HG03460 (cell line): ENCODE results near the gene FOSL2.
"Not testable (repeated sequence)": the region's sequence is repeated elsewhere in the genome, so short reads cannot be mapped to it uniquely, and the experiment has no call there.

Experiments used
- ATAC-seq: cut with Tn5 transposase; IDR thresholded peaks from one replicate; pipeline ENCODE4 v1.9.1; 2021; ENCODE audit not compliant: unreplicated experiment

FOSL2 gene

DNA sequence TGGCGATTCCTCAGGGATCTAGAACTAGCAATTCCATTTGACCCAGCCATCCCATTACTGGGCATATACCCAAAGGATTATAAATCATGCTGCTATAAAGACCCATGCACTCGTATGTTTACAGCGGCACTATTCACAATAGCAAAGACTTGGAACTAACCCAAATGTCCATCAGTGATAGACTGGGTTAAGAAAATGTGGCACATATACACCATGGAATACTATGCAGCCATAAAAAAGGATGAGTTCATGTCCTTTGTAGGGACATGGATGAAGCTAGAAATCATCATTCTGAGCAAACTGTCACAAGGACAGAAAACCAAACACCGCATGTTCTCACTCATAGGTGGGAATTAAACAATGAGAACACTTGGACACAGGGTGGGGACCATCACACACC lies 20.9 kb upstream of the FOSL2 start:
- not testable (repeated sequence) for ATAC-seq

DNA sequence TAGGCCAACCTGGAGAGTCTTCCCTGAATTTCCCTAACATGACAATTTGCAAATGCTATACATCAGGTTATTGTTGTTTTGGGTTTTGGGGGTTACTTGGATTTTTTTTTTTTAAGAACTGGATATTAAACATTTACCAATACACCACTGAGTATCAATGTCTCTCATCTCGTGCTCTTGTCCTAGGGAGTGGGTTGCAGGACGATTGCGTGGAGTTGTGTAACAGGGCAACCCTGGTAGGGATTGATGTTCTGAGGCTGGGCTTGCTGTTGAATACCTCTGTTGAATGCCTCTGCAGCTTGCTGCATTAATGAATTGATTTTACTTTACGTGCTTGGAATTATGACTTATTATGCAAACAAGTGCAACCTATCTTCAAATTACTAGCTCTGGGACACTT lies 18.8 kb upstream of the FOSL2 start:
- ATAC-seq, result no peak

DNA sequence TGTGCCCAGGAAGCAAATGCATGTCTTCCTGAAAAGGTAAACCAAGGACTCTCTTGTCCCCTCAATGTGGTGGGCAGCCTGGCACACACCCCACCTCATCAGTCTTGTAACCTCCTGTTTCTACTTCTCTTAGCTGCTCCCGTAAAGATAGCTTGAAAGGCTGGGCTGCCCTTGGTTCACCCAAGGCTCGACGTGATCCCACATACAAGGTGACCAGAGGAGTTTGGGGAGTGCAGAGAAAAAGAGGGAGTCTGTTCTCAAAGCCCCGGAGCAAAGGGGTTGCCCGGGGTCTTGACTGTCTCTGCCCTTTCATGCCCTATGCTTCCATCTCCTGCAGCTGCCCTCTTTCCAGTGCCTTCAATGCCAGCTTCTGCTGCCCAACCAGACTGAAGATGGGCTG lies 18.3 kb upstream of the FOSL2 start:
- no peak for ATAC-seq

DNA sequence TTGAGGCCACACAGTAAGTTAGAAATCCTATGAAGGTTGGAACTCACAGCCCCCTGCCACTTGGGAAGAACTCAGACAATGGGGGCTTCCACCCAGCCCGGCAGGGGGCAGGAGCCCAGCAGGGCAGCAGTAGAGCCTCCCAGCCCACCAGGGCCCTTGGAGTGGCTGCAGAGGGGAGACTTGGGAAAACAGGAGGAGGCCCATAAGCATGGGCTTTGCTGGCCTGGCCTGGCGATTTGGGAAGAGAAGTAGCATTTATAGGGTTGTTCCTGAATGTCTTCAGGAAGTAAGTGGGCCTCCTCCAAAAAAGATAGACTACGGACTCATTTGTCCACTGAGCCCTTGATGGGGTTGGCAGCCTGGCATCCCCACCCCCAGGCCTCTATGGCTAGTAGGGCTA lies 17.4 kb upstream of the FOSL2 start:
- ATAC-seq, result no peak

DNA sequence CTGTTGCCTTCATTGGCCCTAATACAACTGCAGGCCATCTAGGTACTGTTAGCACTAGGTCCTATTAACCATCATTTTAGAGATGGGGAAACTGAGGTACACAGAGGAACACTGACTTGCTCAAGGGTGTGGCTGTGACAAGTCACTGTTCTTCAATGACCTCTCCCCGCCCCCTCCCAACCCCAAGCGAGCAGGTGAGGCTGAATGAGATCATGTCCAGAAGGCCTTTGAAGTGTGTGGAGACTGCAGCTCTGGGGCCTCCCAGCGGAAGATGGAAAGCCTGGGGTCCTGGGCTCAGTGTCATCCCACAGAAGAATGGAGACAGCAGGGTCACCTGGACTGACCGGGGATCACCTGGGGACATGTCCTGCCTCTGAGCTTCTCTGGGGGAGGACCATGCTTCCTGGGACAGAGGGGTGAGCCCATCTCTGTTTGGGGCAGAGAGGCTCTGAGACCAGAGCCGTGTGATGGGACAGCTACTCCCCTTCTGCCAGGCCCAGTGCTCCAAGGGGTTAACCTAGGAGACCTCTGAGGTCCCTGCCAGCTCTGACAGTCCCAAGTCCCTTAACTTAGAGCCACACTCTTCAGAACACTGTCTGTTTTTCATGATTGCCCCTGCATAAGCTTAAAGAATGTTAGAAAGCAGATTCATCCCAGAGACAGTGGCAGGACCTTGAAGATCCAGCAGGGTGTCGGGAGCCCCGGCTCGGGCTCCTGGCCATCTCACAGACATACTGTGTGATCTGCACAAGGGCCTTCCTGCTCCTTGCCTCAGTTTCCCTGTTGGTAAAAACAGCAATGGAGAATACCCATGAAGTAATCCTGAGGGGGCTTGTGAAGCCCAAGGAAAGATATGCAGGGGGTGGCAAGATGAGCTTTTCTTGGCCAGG lies 16.7 kb upstream of the FOSL2 start:
- no peak for ATAC-seq

GRCh38 chr2:28377195-28377816 lies 15.4 kb upstream of the FOSL2 start:
- no peak for ATAC-seq

- ATAC-seq, result no peak
These were observed 14.5 kb upstream of the FOSL2 start for GRCh38 chr2:28377984-28378678.

DNA sequence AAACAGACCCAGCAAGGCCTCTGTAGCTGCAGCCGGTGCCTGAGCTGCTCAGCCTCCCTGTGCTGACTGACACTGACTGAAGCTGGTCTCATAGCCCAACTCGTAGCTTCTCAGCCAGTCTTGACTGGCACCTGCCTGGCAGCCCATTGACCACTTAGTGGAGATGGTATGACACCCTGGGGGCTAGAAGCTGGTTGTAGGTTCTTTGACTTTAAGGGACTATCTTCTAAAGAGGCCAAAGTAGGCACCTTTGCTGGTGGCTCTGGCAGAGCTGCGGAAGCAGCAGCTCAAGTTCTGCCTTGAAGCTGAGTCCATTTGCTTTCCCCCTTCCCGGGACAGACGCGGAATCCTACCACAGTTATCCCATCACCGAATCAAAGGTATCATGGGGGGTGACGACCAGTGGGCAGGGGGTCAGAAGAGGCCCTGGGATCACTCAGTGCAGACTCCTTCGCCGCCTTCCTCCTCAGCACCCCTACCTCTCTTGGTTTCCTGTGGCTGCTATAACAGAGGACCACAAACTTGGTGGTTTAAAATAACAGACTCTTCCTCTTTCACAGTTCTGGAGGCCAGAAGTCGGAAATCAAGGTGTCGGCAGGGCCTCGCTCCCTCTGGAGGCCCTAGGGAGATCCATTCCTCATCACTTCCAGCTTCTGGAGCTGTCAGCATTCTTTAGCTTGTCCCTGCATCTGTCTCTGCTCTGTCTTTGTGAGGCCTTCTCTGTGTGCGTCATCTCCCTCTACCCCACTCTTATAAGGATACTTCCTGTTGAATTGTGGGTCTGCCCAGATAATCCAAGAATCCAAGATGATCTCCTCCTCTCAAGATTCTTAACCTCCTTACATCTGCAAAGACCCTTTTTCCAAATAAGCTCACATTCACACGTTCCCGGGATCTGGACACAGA lies 13.7 kb upstream of the FOSL2 start:
- no peak for ATAC-seq

DNA sequence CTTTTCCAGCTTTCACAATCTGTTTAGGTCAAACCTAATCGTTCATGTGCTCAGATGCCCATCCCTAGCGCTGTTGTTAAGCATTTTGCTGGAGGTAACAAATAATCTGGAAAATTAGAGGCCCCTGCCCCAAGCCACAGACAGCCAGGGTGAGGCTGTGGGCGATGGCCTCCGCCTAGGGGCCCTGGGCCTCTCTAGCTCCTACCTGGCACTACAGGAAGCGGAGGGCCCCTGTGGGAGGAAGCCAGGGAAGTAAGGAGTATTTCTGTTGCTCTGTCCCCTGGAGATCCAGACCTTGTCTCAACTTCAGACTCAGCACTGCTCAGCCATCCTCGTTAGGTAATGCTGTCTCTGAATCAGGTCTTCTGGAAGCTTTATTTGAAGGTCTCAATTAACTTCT lies 12.4 kb upstream of the FOSL2 start:
- no peak for ATAC-seq

GRCh38 chr2:28381225-28382180 lies 11.2 kb upstream of the FOSL2 start:
- ATAC-seq, result no peak

DNA sequence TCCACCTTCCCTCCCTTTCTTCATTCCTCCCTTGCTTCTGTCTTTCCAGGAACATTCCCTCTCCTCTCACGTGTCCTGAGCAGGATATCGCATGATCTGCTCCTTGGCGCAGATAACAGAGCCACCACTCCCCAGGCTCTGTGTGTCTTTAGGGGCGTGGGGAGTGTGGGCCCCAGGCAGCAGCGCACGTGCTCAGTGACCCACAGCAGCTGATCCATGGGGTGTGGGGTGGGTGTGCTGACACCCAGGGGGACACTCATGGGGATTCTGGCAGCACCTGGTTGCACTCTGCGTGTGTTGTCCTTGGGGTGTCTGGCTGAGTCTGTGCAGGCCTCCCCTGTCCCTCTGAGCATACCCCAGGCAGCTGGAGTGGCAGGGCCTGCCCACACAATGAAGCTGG lies 9.9 kb upstream of the FOSL2 start:
- ATAC-seq, result no peak

GRCh38 chr2:28387082-28387960 lies 5.3 kb upstream of the FOSL2 start:
- no peak for ATAC-seq

DNA sequence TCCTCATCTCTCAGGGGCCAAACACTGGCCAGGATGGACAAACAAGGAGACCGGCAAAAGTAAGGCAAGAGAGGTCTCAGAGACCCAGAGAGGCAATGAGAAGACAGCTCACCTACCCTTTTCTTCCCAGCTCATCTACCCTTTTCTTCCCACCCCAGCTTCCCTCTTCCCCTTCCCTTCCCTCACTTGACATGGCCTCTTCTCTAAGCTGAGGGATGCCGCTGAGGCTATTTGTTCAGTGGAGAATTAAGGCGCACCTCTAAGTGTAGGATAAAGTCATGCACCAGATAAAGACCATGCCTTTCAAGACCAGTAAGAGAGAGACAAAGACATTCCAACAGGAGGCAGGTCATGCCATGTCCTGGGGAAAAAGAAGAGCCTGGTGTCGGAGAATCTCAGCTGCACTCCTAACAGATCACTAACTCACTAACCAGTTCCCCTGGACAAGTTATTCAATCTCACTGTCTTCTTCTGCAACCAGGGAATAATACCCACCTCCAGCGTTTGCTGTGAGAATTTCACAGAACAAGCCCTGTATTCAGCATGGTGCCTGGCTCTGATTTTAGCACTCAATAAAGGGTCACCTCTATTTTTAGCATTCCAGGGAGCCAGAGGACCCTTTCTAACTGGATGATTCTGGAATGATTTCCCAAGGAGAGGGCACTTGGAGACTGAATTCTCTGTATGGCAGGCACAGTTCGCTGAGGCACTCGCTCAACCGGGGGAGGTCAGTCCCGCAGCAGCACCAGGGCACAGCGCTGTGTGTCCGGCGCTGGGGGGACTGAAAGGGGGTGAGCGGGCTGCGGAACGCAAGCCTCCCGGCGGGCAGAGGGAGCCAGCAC lies 3.0 kb upstream of the FOSL2 start:
- ATAC-seq, result no peak

DNA sequence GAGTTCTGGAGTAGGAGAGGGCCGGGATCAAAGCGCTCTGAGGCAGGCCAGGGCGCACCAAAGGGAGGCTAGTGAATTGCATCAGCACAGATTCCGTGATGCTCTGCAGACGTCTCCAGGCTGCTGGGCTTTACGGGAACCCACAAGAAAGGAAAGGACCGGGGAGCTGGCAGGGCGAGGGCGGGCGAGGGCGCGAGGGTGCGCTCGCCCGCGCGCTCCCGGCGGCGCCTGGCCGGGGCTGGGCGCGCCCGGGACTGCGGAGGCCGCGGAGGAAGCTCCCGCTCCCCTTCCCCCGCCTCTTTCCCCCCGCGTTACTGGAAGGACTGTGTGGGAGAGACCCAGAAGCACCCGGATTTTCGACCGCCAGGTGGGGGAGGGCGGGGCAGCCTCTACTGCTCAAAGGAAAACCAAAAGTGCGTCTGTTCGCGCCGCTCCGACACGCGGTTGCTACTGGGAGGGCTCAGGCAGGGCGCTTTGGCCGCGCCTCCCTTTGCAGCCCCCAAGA lies 2.4 kb upstream of the FOSL2 start:
- no peak for ATAC-seq

GRCh38 chr2:28390746-28391563 lies 1.7 kb upstream of the FOSL2 start:
- no peak for ATAC-seq

DNA sequence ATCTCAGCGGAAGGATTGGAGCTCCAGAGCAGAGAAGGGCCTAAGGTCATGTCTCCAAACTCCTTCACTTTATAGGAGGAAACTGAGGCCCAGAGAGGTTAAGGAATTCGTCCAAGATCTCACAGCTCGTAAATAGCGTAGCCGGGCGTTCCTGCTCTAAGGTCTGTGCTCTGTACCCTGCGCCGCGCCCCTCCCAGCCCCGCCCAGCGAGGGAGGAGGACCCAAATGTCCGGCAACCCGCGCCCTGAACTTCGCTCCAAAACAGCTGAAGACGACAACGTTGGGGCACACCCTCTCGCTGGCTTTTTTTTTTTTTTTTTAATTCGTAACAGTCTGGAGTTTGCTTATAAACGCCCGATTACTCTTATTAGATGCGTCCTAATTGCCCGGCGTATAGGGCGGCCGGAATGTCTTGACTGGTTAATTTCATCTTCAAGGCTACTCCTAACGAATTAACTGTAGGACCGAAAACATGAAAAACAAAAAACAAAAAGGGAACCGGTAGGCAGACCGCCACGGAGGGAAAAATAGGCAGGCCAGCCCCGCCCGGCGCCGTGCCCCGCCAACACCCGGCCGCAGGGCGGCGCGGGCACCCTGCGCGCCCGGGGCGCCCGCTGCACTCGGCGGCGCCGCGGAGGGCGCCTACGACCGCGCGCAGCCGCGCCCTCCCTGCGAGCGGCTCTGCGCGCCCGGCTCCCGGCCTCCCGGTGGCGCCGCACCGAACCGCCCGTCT lies 928 bp upstream of the FOSL2 start:
- peak; percentile 18 for ATAC-seq
